Limb (tissue), 2 donors: ENCODE measurements around the gene RPS15.
A peak's percentile ranks its signal among the peaks of the same experiment; 100 is the strongest.
"Not testable (repeated sequence)": the region's sequence is repeated elsewhere in the genome, so short reads cannot be mapped to it uniquely, and the experiment has no call there.

Experiments used
- DNase-seq, 2 donors: peaks; one replicate each; pipeline ENCODE4 v3.0.0-alpha.2; 2016; ENCODE audit errors: extremely low spot score in 2 of 2

The RPS15 gene

GRCh38 chr19:1433119-1434039 lies 4.8 kb upstream of the RPS15 start:
- DNase-seq: no peak

- DNase-seq: no peak
These were observed 4.2 kb upstream of the RPS15 start for GRCh38 chr19:1434040-1434366.

- no peak for DNase-seq
These were observed 3.6 kb upstream of the RPS15 start for GRCh38 chr19:1434577-1435060.

GRCh38 chr19:1435378-1435989 lies 2.7 kb upstream of the RPS15 start:
- DNase-seq: no peak

- no peak for DNase-seq
These were observed 587 bp upstream of the RPS15 start for GRCh38 chr19:1437609-1438008.

- no peak for DNase-seq
These were observed 748 bp downstream of the RPS15 start for GRCh38 chr19:1438933-1439354.

GRCh38 chr19:1439525-1440417 lies 1.6 kb downstream of the RPS15 start:
- not testable (repeated sequence) for DNase-seq

- DNase-seq: no peak
These were observed 2.2 kb downstream of the RPS15 start for GRCh38 chr19:1440418-1440801.

- DNase-seq: no peak
These were observed 2.8 kb downstream of the RPS15 start for GRCh38 chr19:1441022-1441426.

- no peak for DNase-seq
These were observed 3.7 kb downstream of the RPS15 start for GRCh38 chr19:1441677-1442438.

GRCh38 chr19:1445185-1445931 lies 7.2 kb downstream of the RPS15 start:
- peak; percentile 60 to 88 for DNase-seq

- DNase-seq: peak in 1 of 2 donors; percentile 87
These were observed 7.9 kb downstream of the RPS15 start for GRCh38 chr19:1445932-1446712.

- DNase-seq: peak in 1 of 2 donors; percentile 72
These were observed 8.7 kb downstream of the RPS15 start for GRCh38 chr19:1446713-1447481.

GRCh38 chr19:1447504-1447903 lies 9.3 kb downstream of the RPS15 start:
- DNase-seq: peak in 1 of 2 donors; percentile 27

- DNase-seq: peak in 1 of 2 donors; percentile 29
These were observed 9.7 kb downstream of the RPS15 start for GRCh38 chr19:1447944-1448343.

- DNase-seq: peak in 1 of 2 donors; percentile 86
These were observed 11.6 kb downstream of the RPS15 start, which contains the start of gene APC2 for GRCh38 chr19:1449467-1450442. TSS of gene APC2 (plus strand) at chr19:1450121. CDS start at chr19:1453002, 2,881 bp downstream.
